GM23248 (cell line): ENCODE results near the gene CBR3. TPM values are rescaled to one million over a fixed set of nuclear protein-coding genes. Genes with fewer than 3 reads are reported as not detected.

Source experiments
- DNase-seq: peaks from one replicate; pipeline ENCODE4 v3.0.0-alpha.2; 2015
- H2AFZ ChIP-seq: fragments of 200-600 bp; sonication (generic); 2 replicates; pipeline ENCODE4 v1.6.1; 2016; ENCODE audit warnings: antibody characterized with exemption
- H3F3A ChIP-seq: fragments of 200-600 bp; sonication (generic); 2 replicates; pipeline ENCODE4 v1.6.1; 2016; ENCODE audit warnings: mild to moderate bottlenecking, antibody characterized with exemption, mixed run types; ENCODE audit not compliant: insufficient read depth
- H3K27ac ChIP-seq: fragments of 200-600 bp; sonication (generic); 2 replicates; pipeline ENCODE4 v1.5.1; 2016; ENCODE audit warnings: mild to moderate bottlenecking
- H3K27me3 ChIP-seq: fragments of 200-600 bp; sonication (generic); replicated peaks from 2 replicates; pipeline ENCODE4 v1.6.1; 2016; ENCODE audit warnings: mild to moderate bottlenecking; ENCODE audit not compliant: insufficient read depth
- H3K36me3 ChIP-seq: fragments of 200-600 bp; sonication (generic); 2 replicates; pipeline ENCODE4 v1.6.1; 2016; ENCODE audit warnings: low read depth, mild to moderate bottlenecking
- H3K4me1 ChIP-seq: fragments of 200-600 bp; sonication (generic); 2 replicates; pipeline ENCODE4 v1.6.1; 2016; ENCODE audit warnings: mild to moderate bottlenecking; ENCODE audit not compliant: insufficient read depth
- H3K4me2 ChIP-seq: fragments of 200-600 bp; sonication (generic); one replicate; pipeline ENCODE4 v1.6.1; 2016; ENCODE audit warnings: mild to moderate bottlenecking; ENCODE audit not compliant: unreplicated experiment
- H3K4me3 ChIP-seq: fragments of 200-600 bp; sonication (generic); 2 replicates; pipeline ENCODE4 v1.5.1; 2016; ENCODE audit warnings: mild to moderate bottlenecking
- H3K79me2 ChIP-seq: fragments of 200-600 bp; sonication (generic); 2 replicates; pipeline ENCODE4 v1.6.1; 2016; ENCODE audit warnings: mild to moderate bottlenecking; ENCODE audit not compliant: insufficient read depth
- H3K9ac ChIP-seq: fragments of 200-600 bp; sonication (generic); 2 replicates; pipeline ENCODE4 v1.6.1; 2016; ENCODE audit warnings: mild to moderate bottlenecking
- H3K9me2 ChIP-seq: fragments of 200-600 bp; sonication (generic); 2 replicates; pipeline ENCODE4 v1.6.1; 2016; ENCODE audit warnings: mixed run types, mild to moderate bottlenecking, moderate library complexity; ENCODE audit not compliant: insufficient read depth
- H3K9me3 ChIP-seq: fragments of 200-600 bp; sonication (generic); one replicate; pipeline ENCODE4 v1.6.1; 2017; ENCODE audit warnings: low read depth
- H4K20me1 ChIP-seq: fragments of 200-600 bp; sonication (generic); 2 replicates; pipeline ENCODE4 v1.6.0; 2016; ENCODE audit not compliant: insufficient read depth
- EZH2 ChIP-seq: fragments of 200-600 bp; sonication (generic); IDR thresholded peaks from 2 replicates; pipeline ENCODE4 v1.6.1; 2018; ENCODE audit warnings: antibody characterized with exemption, mild to moderate bottlenecking; ENCODE audit not compliant: insufficient read depth, poor library complexity, severe bottlenecking
- EZH2phosphoT487 ChIP-seq: fragments of 200-600 bp; sonication (generic); IDR thresholded peaks from 2 replicates; pipeline ENCODE4 v1.6.1; 2018; ENCODE audit warnings: antibody characterized with exemption, moderate library complexity, mild to moderate bottlenecking, low read depth; ENCODE audit not compliant: insufficient read depth
- WGBS, 2 experiments: methylation state at CpG; one replicate each; pipeline ENCODE4 v1.1.6; 2015 to 2017; ENCODE audit warnings: low lambda C conversion rate in 2 of 2, low coverage in 1 of 2; ENCODE audit errors: missing lambda C conversion rate in 2 of 2; 5-methylcytosine and 5-hydroxymethylcytosine counted together
- in situ Hi-C: fragments of 300-500 bp; cut with MboI; formaldehyde crosslinking; loops from 2 replicates; pipeline ENCODE4 v1.15.0; 2020
- polyA plus RNA-seq: library from polyadenylated mRNA; unstranded; fragments of >200 nt; fragmentation: Nextera tagmentation; extraction: Ambion mirVana; gene quantifications from 2 replicates; pipeline ENCODE4 v1.2.1, GENCODE V29; 2016
- total RNA-seq: library from RNA; depleted of rRNA; stranded (reverse); fragments of >200 nt; shearing (Covaris generic); gene quantifications from 2 replicates; pipeline ENCODE4 v1.2.3, GENCODE V29; 2014

CBR3 gene
- total and polyA plus RNA-seq, 2 experiments from 2014 or later, result 17.3 to 28.1 TPM

DNA sequence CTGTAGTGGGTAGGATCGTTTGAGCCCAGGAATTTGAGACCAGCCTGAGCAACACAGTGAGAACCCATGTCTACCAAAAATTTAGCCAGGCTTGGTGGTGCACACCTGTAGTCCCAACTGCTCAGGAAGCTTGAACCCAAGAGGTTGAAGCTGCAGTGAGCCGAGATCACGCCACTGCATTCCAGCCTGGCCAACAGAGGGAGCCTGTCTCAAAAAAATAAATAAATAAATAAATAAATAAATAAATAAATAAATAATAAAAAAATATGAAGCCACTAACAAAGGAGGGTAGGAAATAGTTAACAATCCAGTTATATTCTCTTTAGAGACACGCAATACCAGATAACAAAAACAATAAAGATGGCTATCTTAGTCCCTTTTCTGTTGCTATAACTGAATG, 11.9 kb upstream of the CBR3 start:
- WGBS, 2 experiments, result 33 to 36% methylated on average over 4 of the region's 4 CpGs
- H3F3A ChIP-seq, result no peaks in the 10 kb centered on the region
- no peak overlapping the region for H3K27ac ChIP-seq
- H3K4me2 ChIP-seq, result no peak overlapping the region
- in situ Hi-C loops, result no loop called here
- H3K9me3 ChIP-seq, result no peaks in the 10 kb centered on the region
- no peaks in the 10 kb centered on the region for H3K9me2 ChIP-seq
- no peak overlapping the region for H3K4me3 ChIP-seq
- no peaks in the 10 kb centered on the region for H3K79me2 ChIP-seq
- no peaks in the 10 kb centered on the region for H3K27me3 ChIP-seq
- H4K20me1 ChIP-seq, result no peaks in the 10 kb centered on the region
- no peak overlapping the region for H2AFZ ChIP-seq
- TF ChIP-seq EZH2 (no peak), EZH2phosphoT487 (no peak)
- H3K36me3 ChIP-seq, result no peaks in the 10 kb centered on the region
- no peak overlapping the region for H3K9ac ChIP-seq
- peak; percentile 26 for DNase-seq
- H3K4me1 ChIP-seq, result peaks cover 8% of the 10 kb centered on the region; the same call in 1 of the 2 replicates

GRCh38 chr21:36124395-36124794, 10.5 kb upstream of the CBR3 start:
- no peak overlapping the region for H3K4me2 ChIP-seq
- TF ChIP-seq EZH2 (no peak), EZH2phosphoT487 (no peak)
- no peaks in the 10 kb centered on the region for H3K9me2 ChIP-seq
- WGBS, 2 experiments, result 94 to 95% methylated on average over 2 of the region's 2 CpGs
- H3K4me1 ChIP-seq, result peaks cover 8% of the 10 kb centered on the region; the same call in 1 of the 2 replicates
- no peaks in the 10 kb centered on the region for H3K79me2 ChIP-seq
- no peak for DNase-seq
- no peak overlapping the region for H2AFZ ChIP-seq
- in situ Hi-C loops, result no loop called here
- no peaks in the 10 kb centered on the region for H4K20me1 ChIP-seq
- no peaks in the 10 kb centered on the region for H3K9me3 ChIP-seq
- H3K4me3 ChIP-seq, result no peak overlapping the region
- H3K27ac ChIP-seq, result no peak overlapping the region
- no peak overlapping the region for H3K9ac ChIP-seq
- H3K27me3 ChIP-seq, result no peaks in the 10 kb centered on the region
- H3F3A ChIP-seq, result no peaks in the 10 kb centered on the region
- no peaks in the 10 kb centered on the region for H3K36me3 ChIP-seq

GRCh38 chr21:36125512-36126207, 9.2 kb upstream of the CBR3 start:
- Histone ChIP-seq H3F3A (peaks cover 2% of the 10 kb centered on the region; the same call in 1 of the 2 replicates), H3K4me3 (no peak overlapping the region), H3K27me3 (no peaks in the 10 kb centered on the region), H2AFZ (no peak overlapping the region), H4K20me1 (no peaks in the 10 kb centered on the region), H3K79me2 (no peaks in the 10 kb centered on the region), H3K9me3 (no peaks in the 10 kb centered on the region), H3K27ac (no peak overlapping the region), H3K9ac (no peak overlapping the region), H3K9me2 (no peaks in the 10 kb centered on the region), H3K4me2 (no peak overlapping the region), H3K36me3 (no peaks in the 10 kb centered on the region), H3K4me1 (peaks cover 2% of the 10 kb centered on the region; the same call in 1 of the 2 replicates)
- WGBS, 2 experiments, result 23 to 26% methylated on average over 9 of the region's 9 CpGs
- no peak for TF ChIP-seq EZH2phosphoT487
- no peak for TF ChIP-seq EZH2
- peak; percentile 70 for DNase-seq
- in situ Hi-C loops, result no loop called here

DNA sequence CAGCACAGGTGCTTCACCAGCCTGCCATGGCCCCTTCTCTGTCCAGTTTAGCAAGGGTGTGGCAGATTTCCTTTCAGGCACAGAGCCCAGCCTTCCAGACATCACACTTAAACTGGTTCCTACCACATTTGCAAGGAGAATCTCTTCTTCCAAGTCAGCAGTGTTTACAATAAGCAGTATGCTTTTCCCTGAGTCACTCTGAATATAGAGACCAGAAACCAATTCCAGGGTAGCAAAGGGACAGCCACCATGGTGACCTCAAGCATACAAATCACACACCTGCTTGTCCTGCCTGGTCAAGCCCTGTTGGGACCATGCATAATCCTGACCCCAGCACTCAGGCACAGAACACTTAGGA, 8.7 kb upstream of the CBR3 start:
- Histone ChIP-seq H4K20me1 (no peaks in the 10 kb centered on the region), H3K36me3 (no peaks in the 10 kb centered on the region), H3K9ac (no peak overlapping the region), H2AFZ (no peak overlapping the region), H3F3A (peaks cover 7% of the 10 kb centered on the region; the same call in 1 of the 2 replicates), H3K4me2 (no peak overlapping the region), H3K27ac (no peak overlapping the region), H3K27me3 (no peaks in the 10 kb centered on the region), H3K79me2 (no peaks in the 10 kb centered on the region), H3K9me3 (no peaks in the 10 kb centered on the region), H3K4me1 (no peaks in the 10 kb centered on the region), H3K4me3 (no peak overlapping the region), H3K9me2 (no peaks in the 10 kb centered on the region)
- no peak for TF ChIP-seq EZH2
- no peak for TF ChIP-seq EZH2phosphoT487
- peak; percentile 29 for DNase-seq
- in situ Hi-C loops, result no loop called here
